IMR-90 (cell line): Measurements from ENCODE around the gene PBX3. TPM values are rescaled to one million over a fixed set of nuclear protein-coding genes. Genes with fewer than 3 reads are reported as not detected.

ENCODE experiments used
- ATAC-seq: fragments of 200-7000 bp; cut with Tn5 transposase; 2 replicates; pipeline ENCODE4 v1.9.1; 2020; ENCODE audit warnings: low read depth, mild to moderate bottlenecking, moderate library complexity
- BruUV-seq: library from RNA; stranded (reverse); fragments of 400-500 nt; replicated peaks from 2 replicates; lab custom pipeline; 2021; lab: Mats Ljungman, UMichigan
- CTCF ChIA-PET: fragments of 300-600 bp; formaldehyde crosslinking; extraction: SDS; loops from one replicate; lab custom pipeline; 2021; ENCODE audit warnings: antibody characterized with exemption; lab: Yijun Ruan, JAX
- POLR2A ChIA-PET: fragments of 300-600 bp; sonication (Branson Sonifier 250); formaldehyde crosslinking; loops from one replicate; lab custom pipeline; 2022; ENCODE audit warnings: antibody characterized with exemption; ENCODE audit not compliant: unreplicated experiment; lab: Charles Lee
- DNase-seq: peaks from one replicate; pipeline ENCODE4 v3.0.0; 2013
- H2AFZ ChIP-seq: replicated peaks from 2 replicates; pipeline ENCODE3; 2013; ENCODE audit warnings: low read length, mild to moderate bottlenecking; ENCODE audit not compliant: poor library complexity
- H2AK5ac ChIP-seq: 2 replicates; pipeline ENCODE4 v1.6.1; 2013; ENCODE audit warnings: low read depth, low read length, inconsistent platforms
- H2AK9ac ChIP-seq: replicated peaks from 2 replicates; pipeline ENCODE3; 2013; ENCODE audit warnings: mild to moderate bottlenecking, low read depth, low read length, moderate library complexity; ENCODE audit not compliant: poor library complexity
- H2BK120ac ChIP-seq: 2 replicates; pipeline ENCODE4 v1.6.1; 2013; ENCODE audit warnings: low read depth, low read length, inconsistent platforms
- H2BK15ac ChIP-seq: 3 replicates; pipeline ENCODE4 v1.6.1; 2013; ENCODE audit warnings: low read depth, low read length, inconsistent platforms
- H2BK20ac ChIP-seq: 2 replicates; pipeline ENCODE4 v1.6.1; 2013; ENCODE audit warnings: low read depth, mild to moderate bottlenecking, inconsistent platforms, low read length, moderate library complexity
- H2BK5ac ChIP-seq: 2 replicates; pipeline ENCODE4 v1.6.1; 2013; ENCODE audit warnings: mild to moderate bottlenecking, low read depth, low read length, inconsistent platforms; ENCODE audit not compliant: poor library complexity, severe bottlenecking
- H3K14ac ChIP-seq: replicated peaks from 2 replicates; pipeline ENCODE4 v1.6.1; 2013; ENCODE audit warnings: low read depth, low read length, inconsistent platforms
- H3K18ac ChIP-seq: 2 replicates; pipeline ENCODE4 v1.6.1; 2013; ENCODE audit warnings: low read depth, low read length, control low read depth
- H3K23ac ChIP-seq: 2 replicates; pipeline ENCODE4 v1.6.1; 2013; ENCODE audit warnings: low read depth, low read length, inconsistent platforms
- H3K27ac ChIP-seq: 2 replicates; pipeline ENCODE4 v1.5.1; 2013; ENCODE audit warnings: mild to moderate bottlenecking, control low read depth, low read length; ENCODE audit not compliant: insufficient read depth
- H3K27me3 ChIP-seq: 2 replicates; pipeline ENCODE4 v1.6.1; 2013; ENCODE audit warnings: low read length; ENCODE audit not compliant: control insufficient read depth, insufficient read depth
- H3K36me3 ChIP-seq: 2 replicates; pipeline ENCODE4 v1.6.1; 2013; ENCODE audit warnings: low read length, mixed read lengths; ENCODE audit not compliant: control insufficient read depth, insufficient read depth
- H3K4ac ChIP-seq: 2 replicates; pipeline ENCODE4 v1.6.1; 2013; ENCODE audit warnings: low read depth, low read length, inconsistent platforms
- H3K4me1 ChIP-seq: 2 replicates; pipeline ENCODE4 v1.6.1; 2013; ENCODE audit warnings: low read length, mixed read lengths; ENCODE audit not compliant: control insufficient read depth, insufficient read depth
- H3K4me2 ChIP-seq: 2 replicates; pipeline ENCODE4 v1.6.1; 2013; ENCODE audit warnings: low read depth, mild to moderate bottlenecking, control low read depth, low read length, moderate library complexity
- H3K4me3 ChIP-seq: 2 replicates; pipeline ENCODE4 v1.5.1; 2013; ENCODE audit warnings: low read depth, mild to moderate bottlenecking, control low read depth, low read length, moderate library complexity; ENCODE audit not compliant: insufficient read depth
- H3K56ac ChIP-seq: 2 replicates; pipeline ENCODE4 v1.6.1; 2013; ENCODE audit warnings: low read length, inconsistent platforms; ENCODE audit not compliant: insufficient read depth; ENCODE audit errors: extremely low read depth
- H3K79me1 ChIP-seq, 2 experiments: 2 replicates each; pipeline ENCODE4 v1.6.1; 2013; ENCODE audit warnings: low read length in 2 of 2, inconsistent platforms in 1 of 2, low read depth in 1 of 2
- H3K9ac ChIP-seq: 2 replicates; pipeline ENCODE4 v1.6.1; 2013; ENCODE audit warnings: low read depth, low read length, control low read depth
- H3K9me1 ChIP-seq: 2 replicates; pipeline ENCODE4 v1.6.1; 2013; ENCODE audit warnings: low read length, inconsistent platforms; ENCODE audit not compliant: insufficient read depth
- H3K9me3 ChIP-seq: 2 replicates; pipeline ENCODE4 v1.6.1; 2013; ENCODE audit warnings: low read length; ENCODE audit not compliant: control insufficient read depth, insufficient read depth
- H4K20me1 ChIP-seq: 2 replicates; pipeline ENCODE4 v1.6.1; 2013; ENCODE audit warnings: low read length, inconsistent platforms; ENCODE audit not compliant: insufficient read depth
- H4K5ac ChIP-seq: 2 replicates; pipeline ENCODE4 v1.6.1; 2013; ENCODE audit warnings: mild to moderate bottlenecking, low read depth, low read length, control low read depth
- H4K8ac ChIP-seq, 2 experiments: 2 replicates each; pipeline ENCODE4 v1.6.1; 2013; ENCODE audit warnings: low read depth in 2 of 2, low read length in 2 of 2, control low read depth in 1 of 2, inconsistent platforms in 1 of 2
- H4K91ac ChIP-seq: 2 replicates; pipeline ENCODE4 v1.6.1; 2013; ENCODE audit warnings: low read depth, low read length, inconsistent platforms; ENCODE audit not compliant: insufficient read depth
- BHLHE40 ChIP-seq: fragments of 150-350 bp; IDR thresholded peaks from 2 replicates; pipeline ENCODE4 v1.6.1; 2016; ENCODE audit warnings: mild to moderate bottlenecking, low read depth, low read length
- CEBPB ChIP-seq: IDR thresholded peaks from 2 replicates; pipeline ENCODE4 v1.6.1; 2012; ENCODE audit warnings: low read depth, low read length, improper control_type of control experiment
- CHD1 ChIP-seq: IDR thresholded peaks from 2 replicates; pipeline ENCODE4 v1.6.1; 2012; ENCODE audit warnings: low read depth, low read length, improper control_type of control experiment
- CTCF ChIP-seq: conservative IDR thresholded peaks from 2 replicates; pipeline ENCODE4 v1.5.1; 2012; ENCODE audit warnings: mild to moderate bottlenecking, low read depth, low read length, improper control_type of control experiment
- ELK1 ChIP-seq: fragments of 150-350 bp; IDR thresholded peaks from 2 replicates; pipeline ENCODE4 v1.6.1; 2016; ENCODE audit warnings: low read depth, mild to moderate bottlenecking, low read length, moderate library complexity, borderline replicate concordance
- FOS ChIP-seq: fragments of 150-350 bp; IDR thresholded peaks from 2 replicates; pipeline ENCODE4 v1.6.1; 2016; ENCODE audit warnings: low read depth, low read length
- MAZ ChIP-seq: IDR thresholded peaks from 2 replicates; pipeline ENCODE4 v1.6.1; 2012; ENCODE audit warnings: low read depth, mild to moderate bottlenecking, low read length, improper control_type of control experiment, moderate library complexity, borderline replicate concordance
- MXI1 ChIP-seq: IDR thresholded peaks from 2 replicates; pipeline ENCODE4 v1.6.1; 2012; ENCODE audit warnings: low read depth, mild to moderate bottlenecking, low read length, moderate library complexity, borderline replicate concordance
- NFE2L2 ChIP-seq: fragments of 150-350 bp; IDR thresholded peaks from 2 replicates; pipeline ENCODE4 v1.6.1; 2016; ENCODE audit warnings: low read depth, mild to moderate bottlenecking, low read length
- POLR2A ChIP-seq: IDR thresholded peaks from 2 replicates; pipeline ENCODE4 v1.6.1; 2012; ENCODE audit warnings: mild to moderate bottlenecking, low read depth, low read length
- RAD21 ChIP-seq: IDR thresholded peaks from 2 replicates; pipeline ENCODE4 v1.6.1; 2012; ENCODE audit warnings: low read length, improper control_type of control experiment
- RFX5 ChIP-seq: IDR thresholded peaks from 2 replicates; pipeline ENCODE4 v1.8.0; 2012; ENCODE audit warnings: low read depth, mild to moderate bottlenecking, low read length, moderate library complexity
- USF2 ChIP-seq: fragments of 150-350 bp; IDR thresholded peaks from 2 replicates; pipeline ENCODE4 v1.6.1; 2017; ENCODE audit warnings: mild to moderate bottlenecking, antibody characterized with exemption, low read length, low read depth
- WGBS, 2 experiments: methylation state at CpG; one replicate each; pipeline versions ENCODE4 v1.1.5 to v1.1.7; 2013; ENCODE audit warnings: missing lambda C conversion rate in 2 of 2; ENCODE audit not compliant: insufficient read length in 1 of 2; ENCODE audit errors: extremely low coverage in 2 of 2; 5-methylcytosine and 5-hydroxymethylcytosine counted together
- dilution Hi-C: fragments of 300-500 bp; cut with HindIII; formaldehyde crosslinking; loops from one replicate; pipeline ENCODE4 v1.14.3; 2018; ENCODE audit warnings: low sequenced_read_pairs; ENCODE audit not compliant: unreplicated experiment
- in situ Hi-C: fragments of 300-500 bp; cut with MboI; formaldehyde crosslinking; loops from 3 replicates; pipeline ENCODE4 v1.14.3; 2019; ENCODE audit warnings: low sequenced_read_pairs, inconsistent platforms, mixed read lengths
- intact Hi-C: fragments of 100-400 bp; cut with micrococcal nuclease; formaldehyde crosslinking; loops from 2 replicates; pipeline ENCODE4 v1.10.0; 2022
- polyA plus RNA-seq, 3 experiments: library from polyadenylated mRNA; depleted of rRNA; stranded (reverse); fragments of >200 nt; gene quantifications; 2 replicates each; pipeline ENCODE4 v1.2.3, GENCODE V29; 2012; ENCODE audit warnings: low replicate concordance in 1 of 3
- total RNA-seq: library from RNA; depleted of rRNA; stranded (reverse); fragments of >200 nt; gene quantifications from 2 replicates; pipeline ENCODE4 v1.2.3, GENCODE V29; 2012

Gene PBX3
- total and polyA plus RNA-seq, 2 of the 4 experiments (the other 2 are of a cell fraction): 12.0 to 15.6 TPM

GRCh38 chr9:125706651-125707471, 40.3 kb upstream of the PBX3 start, which contains the start of gene MAPKAP1:
MAPKAP1 (minus strand) TSS chr9:125707208; CDS start chr9:125672574, 34,634 bp downstream.
- Histone ChIP-seq H2BK20ac (peak within 1 kb of the TSS; percentile 31), H3K14ac (peak within 1 kb of the TSS; percentile 100), H3K4ac (peak within 1 kb of the TSS; percentile 93), H2BK15ac (peak within 1 kb of the TSS; percentile 63; the same call in 1 of the 3 replicates), H3K4me1 (peaks cover 5% of the 10 kb centered on the region), H3K23ac (peak within 1 kb of the TSS; percentile 93), H3K9me3 (no peaks in the 10 kb centered on the region), H2AK9ac (peak within 1 kb of the TSS; percentile 95), H3K9ac (peak within 1 kb of the TSS; percentile 92), H4K8ac (peak within 1 kb of the TSS; percentile 99 to 100), H3K36me3 (0 out of 2 replicates have a peak, but pooled peaks cover 1% of the 10 kb centered on the region), H3K27me3 (no peaks in the 10 kb centered on the region), H3K27ac (peak within 1 kb of the TSS; percentile 88), H2AFZ (peak within 1 kb of the TSS; percentile 93), H2AK5ac (peak within 1 kb of the TSS; percentile 86), H3K4me3 (peak within 1 kb of the TSS; percentile 67), H2BK5ac (peak within 1 kb of the TSS; percentile 78), H4K91ac (peak within 1 kb of the TSS; percentile 95), H3K79me1 (peaks cover 13 to 42% of the 10 kb centered on the region in 2 experiments), H4K5ac (peak within 1 kb of the TSS; percentile 99), H3K4me2 (peak within 1 kb of the TSS; percentile 99), H2BK120ac (peak within 1 kb of the TSS; percentile 86), H4K20me1 (peaks cover 13% of the 10 kb centered on the region; the same call in 1 of the 2 replicates), H3K56ac (peak within 1 kb of the TSS; percentile 83), H3K9me1 (peaks cover 16% of the 10 kb centered on the region), H3K18ac (peak within 1 kb of the TSS; percentile 91)
- intact Hi-C loops (loop anchor here (5.0 kb wide), 1 partner anchor 300 kb away; no protein-coding TSS in a partner anchor), dilution Hi-C loops (no loop called here), in situ Hi-C loops (no loop called here)
- BruUV-seq: no TSS peak
- ATAC-seq (peak; percentile 99), DNase-seq (peak; percentile 95)
- CTCF ChIA-PET: interaction anchor here (0.6 kb wide), 1 partner anchor 86 kb away, joined by 3 read pairs; no protein-coding TSS in a partner anchor
- 1% methylated on average over 27 of the region's 63 CpGs; no CpG with 5 or more reads in 1 of the 2 experiments for WGBS, 2 experiments
- POLR2A ChIA-PET: interaction anchor here (0.6 to 1.1 kb wide), 2 partner anchors 9 to 57 kb away, joined by 3 read pairs; no protein-coding TSS in a partner anchor
- TF ChIP-seq RAD21 (peak; percentile 26; the same call in 1 of the 2 replicates), POLR2A (peak; percentile 84), BHLHE40 (no peak), NFE2L2 (no peak), RFX5 (no peak), MAZ (peak; percentile 98), CEBPB (no peak), CTCF (no peak), ELK1 (no peak), USF2 (no peak), MXI1 (no peak), CHD1 (no peak), FOS (no peak)
